ENCODE data around the gene MED12L. TPM values are rescaled to one million over a fixed set of nuclear protein-coding genes. Genes with fewer than 3 reads are reported as not detected.

Gene MED12L
- total RNA-seq, 1 experiment from 2014 or later: 14.9 TPM

- peak overlapping the region; percentile 54 to 84 (median 66); a peak in 3 of 7 replicates for H3K27ac Mint-ChIP-seq
- Histone ChIP-seq H3K23ac (ENCODE audit: insufficient read length, low read depth, low read length) (no peak overlapping the region), H2AFZ (ENCODE audit: low read length) (no peak overlapping the region)
Observed at GRCh38 chr3:151228666-151229040, 143.2 kb downstream of the MED12L start.

More at GRCh38 chr3:151228666-151229040, 143.2 kb downstream of the MED12L start:
- Histone ChIP-seq H3K14ac (ENCODE audit: insufficient read depth, low read length) (no peak overlapping the region), H2BK15ac (ENCODE audit: low read depth, low read length) (no peak overlapping the region), H3K4me2 (ENCODE audit: insufficient read depth, insufficient read length, low read length) (no peak overlapping the region), H3K23me2 (ENCODE audit: insufficient read length, low read depth, low read length, poor library complexity, severe bottlenecking) (no peaks in the 10 kb centered on the region), H3K27ac (ENCODE audit: insufficient read length, low read depth, low read length) (no peak overlapping the region), H2AK5ac (ENCODE audit: insufficient read length, low read length) (no peak overlapping the region), H4K91ac (ENCODE audit: insufficient read length, low read depth, low read length) (no peak overlapping the region), H2BK5ac (ENCODE audit: insufficient read length, low read length) (no peak overlapping the region), H3K56ac (ENCODE audit: insufficient read length, low read depth, low read length) (no peak overlapping the region), H3K18ac (ENCODE audit: insufficient read length, low read depth, low read length) (no peak overlapping the region), H3K79me1 (ENCODE audit: insufficient read depth, low read depth, low read length, poor library complexity, severe bottlenecking) (no peaks in the 10 kb centered on the region), H4K8ac (replicated peaks; ENCODE audit: insufficient read length, low read depth, low read length) (no peak overlapping the region), H2BK12ac (ENCODE audit: insufficient read length, low read depth, low read length) (no peak overlapping the region), H4K20me1 (ENCODE audit: control insufficient read depth, insufficient read depth, insufficient read length) (no peaks in the 10 kb centered on the region), H2BK20ac (ENCODE audit: low read depth, low read length, poor library complexity, severe bottlenecking) (no peak overlapping the region), H3K79me2 (ENCODE audit: insufficient read depth, low read length) (no peaks in the 10 kb centered on the region), H2BK120ac (ENCODE audit: low read depth, low read length, poor library complexity, severe bottlenecking) (no peak overlapping the region), H3K9ac (ENCODE audit: extremely low read depth, insufficient read length, low read length) (no peak overlapping the region), H4K5ac (ENCODE audit: insufficient read length, low read depth, low read length) (no peak overlapping the region), H3K4ac (ENCODE audit: low read depth, low read length) (no peak overlapping the region), H3K27me3 (ENCODE audit: insufficient read depth, low read length) (no peaks in the 10 kb centered on the region), H3T11ph (ENCODE audit: low read length) (no peak overlapping the region), H3K9me3 (ENCODE audit: control insufficient read depth, low read depth, low read length) (no peaks in the 10 kb centered on the region), H3K4me1 (ENCODE audit: insufficient read depth, low read length) (peaks cover 7% of the 10 kb centered on the region; the same call in 1 of the 2 replicates)
- no peak for DNase-seq
- WGBS (ENCODE audit: extremely low coverage, insufficient read length, low lambda C conversion rate): no CpG with 5 or more reads among the region's 1 CpG
- H3K27me3 Mint-ChIP-seq (ENCODE audit: low read depth): no peaks in the 10 kb centered on the region
- TF ChIP-seq CTCF (conservative IDR thresholded peaks at IDR 0.05): no peak
- peaks cover 27 to 29% of the 10 kb centered on the region in 2 experiments for H3K4me1 Mint-ChIP-seq
- H3K4me3 Mint-ChIP-seq: no peak overlapping the region
- peaks cover 5 to 6% (median 6%) of the 10 kb centered on the region in 3 experiments; a peak in 5 of 7 replicates for H3K36me3 Mint-ChIP-seq (ENCODE audit: insufficient read depth in 1 of 3, low read depth in 3 of 3)
- H3K9me3 Mint-ChIP-seq: peaks cover 0 to 3% of the 10 kb centered on the region in 2 experiments; a peak in 1 of 5 replicates

All from H9 (cell line).